DND-41 (cell line): Measurements from ENCODE around the gene IFRD1.

Experiments
- ATAC-seq: fragments of 200-7000 bp; cut with Tn5 transposase; 3 replicates; pipeline ENCODE4 v1.9.1; 2021; ENCODE audit warnings: low read depth; ENCODE audit not compliant: insufficient read depth
- DNase-seq: peaks from one replicate; pipeline ENCODE4 v3.0.0-alpha.2; 2020
- H2AFZ ChIP-seq: 2 replicates; pipeline ENCODE4 v1.6.0; 2012; ENCODE audit warnings: low read depth, low read length
- H3K27ac ChIP-seq: 2 replicates; pipeline ENCODE4 v1.5.1; 2012; ENCODE audit warnings: low read length, inconsistent platforms
- H3K27me3 ChIP-seq: fragments of 200-600 bp; sonication (generic); 2 replicates; pipeline ENCODE4 v1.6.0; 2012; ENCODE audit warnings: low read length, mild to moderate bottlenecking, inconsistent platforms; ENCODE audit not compliant: insufficient read depth, poor library complexity
- H3K36me3 ChIP-seq: 2 replicates; pipeline ENCODE4 v1.5.1; 2012; ENCODE audit warnings: low read length, inconsistent platforms; ENCODE audit not compliant: insufficient read depth
- H3K4me1 ChIP-seq: 2 replicates; pipeline ENCODE4 v1.5.1; 2012; ENCODE audit warnings: mild to moderate bottlenecking, low read length; ENCODE audit not compliant: insufficient read depth
- H3K4me2 ChIP-seq: 2 replicates; pipeline ENCODE4 v1.6.0; 2012; ENCODE audit warnings: mild to moderate bottlenecking, moderate library complexity, low read length, inconsistent platforms; ENCODE audit not compliant: insufficient read depth
- H3K4me3 ChIP-seq, 2 experiments: fragments of 200-600 bp in 1 of 2; shearing (Covaris generic) in 1 of 2; 2 replicates each; pipeline ENCODE4 v1.5.1; 2012 to 2016; ENCODE audit warnings: inconsistent platforms in 2 of 2, low read length in 2 of 2, mild to moderate bottlenecking in 2 of 2, low read depth in 1 of 2, moderate library complexity in 1 of 2
- H3K79me2 ChIP-seq: 2 replicates; pipeline ENCODE4 v1.6.0; 2012; ENCODE audit warnings: low read length, inconsistent platforms; ENCODE audit not compliant: insufficient read depth
- H3K9ac ChIP-seq: 2 replicates; pipeline ENCODE4 v1.6.0; 2012; ENCODE audit warnings: low read depth, mild to moderate bottlenecking, inconsistent platforms, low read length, moderate library complexity
- H3K9me3 ChIP-seq: 2 replicates; pipeline ENCODE4 v1.5.1; 2012; ENCODE audit warnings: low read length, moderate library complexity, mild to moderate bottlenecking, inconsistent platforms; ENCODE audit not compliant: insufficient read depth, severe bottlenecking
- H4K20me1 ChIP-seq: 2 replicates; pipeline ENCODE4 v1.6.0; 2012; ENCODE audit warnings: low read length; ENCODE audit not compliant: insufficient read depth
- EZH2 ChIP-seq: IDR thresholded peaks from 3 replicates; pipeline ENCODE4 v1.6.1; 2012; ENCODE audit warnings: borderline replicate concordance, low read depth, mild to moderate bottlenecking, moderate library complexity, low read length, inconsistent platforms; ENCODE audit not compliant: severe bottlenecking
- TF ChIP-seq, protein P1 (sequence below): IDR thresholded peaks from 2 replicates; pipeline ENCODE4 v1.5.1; 2012; ENCODE audit warnings: borderline replicate concordance, low read length, moderate library complexity, mild to moderate bottlenecking; ENCODE audit not compliant: poor library complexity, severe bottlenecking; ENCODE audit errors: extremely low read depth

IFRD1 gene

DNA sequence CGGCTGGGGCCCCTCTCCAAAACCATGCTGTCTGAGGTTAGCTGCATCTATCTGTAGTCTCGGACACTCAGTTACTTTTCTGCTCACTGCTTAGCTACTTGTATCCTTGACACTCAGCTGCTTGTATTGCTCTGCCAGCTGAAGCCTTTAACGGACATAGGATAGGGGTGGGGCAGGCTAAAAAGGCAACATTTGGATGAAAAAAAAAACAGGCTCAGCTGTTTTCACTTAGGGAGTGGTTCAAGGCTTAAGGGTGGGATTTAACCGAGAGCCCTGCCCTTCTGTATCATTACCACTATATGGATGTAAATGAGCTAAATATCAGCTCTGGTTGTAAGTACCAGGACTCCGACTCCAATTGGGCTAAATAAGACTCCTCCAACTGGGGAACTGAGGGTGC, 59.1 kb downstream of the IFRD1 start:
- H3K9ac ChIP-seq: no peak overlapping the region
- DNase-seq (no peak), ATAC-seq (no peak)
- H3K4me1 ChIP-seq: no peaks in the 10 kb centered on the region
- no peaks in the 10 kb centered on the region for H3K27me3 ChIP-seq
- TF ChIP-seq, protein P1, sequence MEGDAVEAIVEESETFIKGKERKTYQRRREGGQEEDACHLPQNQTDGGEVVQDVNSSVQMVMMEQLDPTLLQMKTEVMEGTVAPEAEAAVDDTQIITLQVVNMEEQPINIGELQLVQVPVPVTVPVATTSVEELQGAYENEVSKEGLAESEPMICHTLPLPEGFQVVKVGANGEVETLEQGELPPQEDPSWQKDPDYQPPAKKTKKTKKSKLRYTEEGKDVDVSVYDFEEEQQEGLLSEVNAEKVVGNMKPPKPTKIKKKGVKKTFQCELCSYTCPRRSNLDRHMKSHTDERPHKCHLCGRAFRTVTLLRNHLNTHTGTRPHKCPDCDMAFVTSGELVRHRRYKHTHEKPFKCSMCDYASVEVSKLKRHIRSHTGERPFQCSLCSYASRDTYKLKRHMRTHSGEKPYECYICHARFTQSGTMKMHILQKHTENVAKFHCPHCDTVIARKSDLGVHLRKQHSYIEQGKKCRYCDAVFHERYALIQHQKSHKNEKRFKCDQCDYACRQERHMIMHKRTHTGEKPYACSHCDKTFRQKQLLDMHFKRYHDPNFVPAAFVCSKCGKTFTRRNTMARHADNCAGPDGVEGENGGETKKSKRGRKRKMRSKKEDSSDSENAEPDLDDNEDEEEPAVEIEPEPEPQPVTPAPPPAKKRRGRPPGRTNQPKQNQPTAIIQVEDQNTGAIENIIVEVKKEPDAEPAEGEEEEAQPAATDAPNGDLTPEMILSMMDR: no peak
- no peak for TF ChIP-seq EZH2
- no peak overlapping the region for H3K4me3 ChIP-seq
- H4K20me1 ChIP-seq: no peaks in the 10 kb centered on the region
- H2AFZ ChIP-seq: no peak overlapping the region
- no peaks in the 10 kb centered on the region for H3K9me3 ChIP-seq
- no peaks in the 10 kb centered on the region for H3K36me3 ChIP-seq
- H3K27ac ChIP-seq: no peak overlapping the region
- no peaks in the 10 kb centered on the region for H3K79me2 ChIP-seq
- no peak overlapping the region for H3K4me2 ChIP-seq

DNA sequence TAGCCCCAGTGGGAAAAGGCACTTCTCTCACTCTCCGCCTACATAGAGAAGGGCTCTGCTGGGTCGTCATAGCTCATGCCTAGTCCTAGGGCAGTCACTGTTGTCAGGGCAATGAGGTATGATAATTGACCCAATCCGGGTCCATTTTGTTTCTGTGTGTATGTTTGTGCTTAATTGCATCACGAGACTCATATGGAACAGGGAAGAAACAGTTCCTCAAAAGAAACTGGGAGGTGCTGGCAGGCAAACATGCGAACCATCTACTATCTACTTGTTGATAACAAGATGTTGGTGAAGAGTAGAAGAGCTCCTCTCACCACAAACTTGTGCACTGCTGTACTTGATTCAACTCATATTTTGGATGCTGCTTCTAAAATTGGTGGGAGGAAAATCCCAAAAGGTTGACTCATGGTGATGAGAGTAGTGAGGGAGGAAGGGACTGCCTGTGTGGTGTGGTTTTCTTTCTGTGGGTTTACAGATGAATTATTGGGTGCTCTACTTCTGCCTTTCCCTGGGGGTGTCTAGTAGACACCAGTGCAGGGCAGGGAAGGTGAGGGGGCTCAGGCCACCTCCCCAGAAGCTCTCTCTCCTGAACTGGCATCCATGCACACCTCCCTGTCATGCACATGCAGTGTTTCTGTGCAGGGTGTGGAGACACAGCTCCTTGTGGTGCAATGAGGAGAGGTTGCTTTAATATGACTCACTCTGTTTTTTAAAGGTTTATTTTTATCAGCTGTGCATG, 59.9 kb downstream of the IFRD1 start:
- Histone ChIP-seq H3K27me3 (no peaks in the 10 kb centered on the region), H3K36me3 (no peaks in the 10 kb centered on the region), H4K20me1 (no peaks in the 10 kb centered on the region), H3K4me3 (no peak overlapping the region), H3K4me1 (no peaks in the 10 kb centered on the region), H3K79me2 (no peaks in the 10 kb centered on the region), H3K9me3 (no peaks in the 10 kb centered on the region), H2AFZ (no peak overlapping the region), H3K4me2 (no peak overlapping the region), H3K27ac (no peak overlapping the region), H3K9ac (no peak overlapping the region)
- TF ChIP-seq, protein P1: no peak
- TF ChIP-seq EZH2: no peak
- ATAC-seq (peak; percentile 19; the same call in 1 of the 3 replicates), DNase-seq (no peak)

DNA sequence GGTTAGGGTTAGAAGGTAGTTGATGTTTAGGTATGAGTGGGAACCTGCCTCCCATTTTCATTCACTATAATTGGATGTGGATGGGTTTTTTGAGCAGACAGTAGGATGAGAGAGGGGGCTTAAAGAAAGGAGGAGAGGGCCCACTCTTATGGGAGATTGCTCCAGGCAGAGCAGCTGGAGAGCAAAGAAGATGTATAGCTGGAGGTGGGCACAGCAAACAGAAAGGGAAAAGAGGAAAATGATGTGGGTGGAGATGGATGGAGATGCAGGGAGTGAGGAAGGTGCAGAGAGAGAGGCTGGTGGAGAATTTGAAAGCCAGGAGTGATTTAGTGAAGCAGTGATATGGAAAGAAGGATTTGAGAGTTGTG, 60.5 kb downstream of the IFRD1 start:
- no peak for TF ChIP-seq EZH2
- TF ChIP-seq, protein P1: no peak
- H2AFZ ChIP-seq: no peak overlapping the region
- H3K9me3 ChIP-seq: no peaks in the 10 kb centered on the region
- H3K9ac ChIP-seq: no peak overlapping the region
- no peak overlapping the region for H3K27ac ChIP-seq
- no peaks in the 10 kb centered on the region for H3K79me2 ChIP-seq
- H3K4me1 ChIP-seq: no peaks in the 10 kb centered on the region
- H3K36me3 ChIP-seq: no peaks in the 10 kb centered on the region
- H4K20me1 ChIP-seq: no peaks in the 10 kb centered on the region
- ATAC-seq (no peak), DNase-seq (no peak)
- H3K4me2 ChIP-seq: no peak overlapping the region
- H3K27me3 ChIP-seq: no peaks in the 10 kb centered on the region
- H3K4me3 ChIP-seq: no peak overlapping the region
